Inflammatory macrophage treated with lipopolysaccharide for 4 hours (primary cell): ENCODE measurements around the gene CFAP20.
"Not testable (repeated sequence)": the region's sequence is repeated elsewhere in the genome, so short reads cannot be mapped to it uniquely, and the experiment has no call there.

Source experiments
- DNase-seq: peaks from one replicate; pipeline ENCODE4 v3.0.0-alpha.2; 2020

CFAP20 gene

DNA sequence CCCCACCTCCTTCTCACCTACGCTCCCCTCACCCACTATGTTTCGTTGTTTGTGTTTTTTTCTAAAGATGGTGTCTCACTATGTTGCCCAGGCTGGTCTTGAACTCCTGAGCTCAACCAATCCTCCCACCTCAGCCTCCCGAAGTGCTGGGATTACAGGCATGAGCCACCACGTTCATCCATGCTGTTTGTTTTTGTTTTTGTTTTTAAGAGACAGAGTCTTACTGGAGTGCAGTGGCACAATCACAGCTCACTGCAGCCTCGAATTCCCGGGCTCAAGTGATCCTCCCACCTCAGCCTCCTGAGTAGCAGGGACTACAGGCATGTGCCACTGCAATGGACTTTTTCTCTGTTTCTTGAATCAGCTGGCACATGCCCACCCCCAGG, 33.6 kb downstream of the CFAP20 start:
- DNase-seq: not testable (repeated sequence)

DNA sequence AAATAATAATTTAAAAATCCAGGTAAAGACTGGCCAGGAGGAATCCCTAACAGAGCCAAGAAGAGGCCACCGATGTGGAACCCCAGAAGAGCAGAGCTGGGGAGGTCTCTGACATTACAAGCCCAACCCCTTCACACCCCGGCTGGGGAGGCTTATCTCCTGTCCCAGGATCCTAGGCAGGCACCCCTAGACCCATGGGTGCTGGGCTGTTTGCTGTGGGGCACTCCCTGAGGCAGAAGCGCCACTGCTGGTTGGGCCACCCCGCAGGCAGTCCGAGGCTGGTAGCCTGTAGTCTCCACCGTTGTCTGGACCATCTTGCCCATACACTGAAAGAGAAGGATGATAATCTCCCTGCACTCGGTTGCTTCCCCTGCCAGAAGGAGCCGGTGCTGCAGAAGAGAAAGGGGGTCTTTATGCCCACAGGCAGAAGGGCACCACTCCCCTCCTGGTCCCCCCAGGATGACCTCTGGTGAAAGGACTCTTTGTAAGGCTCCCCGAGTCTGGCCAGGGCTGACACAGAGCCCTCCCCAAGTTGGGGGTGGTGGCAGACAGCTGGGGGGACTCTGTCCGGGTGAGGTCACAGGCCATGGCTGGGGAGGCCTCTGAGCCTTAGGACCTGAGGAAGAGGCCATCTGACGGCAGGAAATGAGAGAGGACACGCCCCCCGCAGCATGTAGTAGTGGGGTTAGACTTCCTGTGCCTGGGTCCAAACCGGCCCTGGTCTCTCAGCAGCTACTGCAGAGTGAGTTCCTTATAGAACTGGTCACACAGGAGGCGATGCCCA, 34.2 kb downstream of the CFAP20 start:
- DNase-seq: no peak

DNA sequence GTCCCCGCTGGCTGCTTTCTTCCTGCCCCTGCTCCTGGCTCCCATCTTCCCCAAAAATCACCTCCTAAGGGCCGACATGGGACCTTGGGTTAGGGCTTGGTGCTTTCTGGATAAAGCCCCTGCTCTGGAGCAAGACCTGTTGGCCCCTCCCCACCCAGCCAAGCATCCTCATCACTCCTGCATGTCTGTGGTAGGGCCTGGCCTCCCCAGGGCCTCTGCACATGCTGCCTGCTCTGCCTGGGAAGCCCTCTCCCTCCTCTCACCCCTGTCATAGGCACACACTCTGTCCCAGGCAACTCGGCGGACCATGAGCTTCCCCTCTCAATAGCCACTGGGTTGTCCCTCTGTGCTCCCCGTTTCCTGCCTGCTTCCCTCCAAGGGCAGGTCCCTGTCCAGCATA, 35.2 kb downstream of the CFAP20 start:
- no peak for DNase-seq

DNA sequence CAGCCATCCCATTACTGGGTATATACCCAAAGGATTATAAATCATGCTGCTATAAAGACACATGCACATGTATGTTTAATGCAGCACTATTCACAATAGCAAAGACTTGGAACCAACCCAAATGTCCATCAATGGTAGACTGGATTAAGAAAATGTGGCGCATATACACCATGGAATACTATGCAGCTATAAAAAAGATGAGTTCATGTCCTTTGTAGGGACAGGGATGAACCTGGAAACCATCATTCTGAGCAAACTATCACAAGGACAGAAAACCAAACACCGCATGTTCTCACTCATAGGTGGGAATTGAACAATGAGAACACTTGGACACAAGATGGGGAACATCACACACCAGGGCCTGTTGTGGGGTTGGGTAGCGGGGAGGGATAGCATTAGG, 38.8 kb downstream of the CFAP20 start:
- not testable (repeated sequence) for DNase-seq

DNA sequence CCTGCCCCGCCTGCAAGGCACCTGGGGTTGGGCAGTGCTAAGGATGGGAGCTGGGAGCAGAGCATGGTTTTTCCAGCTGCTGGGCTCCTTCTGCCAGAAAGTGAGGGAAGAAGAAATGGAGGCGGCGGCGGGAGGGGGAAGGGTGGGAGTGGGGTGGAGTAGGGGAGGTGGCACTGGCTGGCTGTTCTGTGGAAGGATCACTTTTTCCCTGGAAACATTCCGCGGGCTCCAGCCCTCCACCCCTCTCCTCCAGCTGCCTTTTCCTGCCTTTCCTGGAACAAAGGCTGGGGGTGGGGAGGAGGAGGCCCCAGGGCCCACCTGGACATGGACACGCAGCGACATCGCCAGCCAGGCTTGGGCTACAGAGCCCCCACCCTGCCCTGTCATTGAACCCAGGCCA, 41.1 kb downstream of the CFAP20 start:
- DNase-seq: no peak

DNA sequence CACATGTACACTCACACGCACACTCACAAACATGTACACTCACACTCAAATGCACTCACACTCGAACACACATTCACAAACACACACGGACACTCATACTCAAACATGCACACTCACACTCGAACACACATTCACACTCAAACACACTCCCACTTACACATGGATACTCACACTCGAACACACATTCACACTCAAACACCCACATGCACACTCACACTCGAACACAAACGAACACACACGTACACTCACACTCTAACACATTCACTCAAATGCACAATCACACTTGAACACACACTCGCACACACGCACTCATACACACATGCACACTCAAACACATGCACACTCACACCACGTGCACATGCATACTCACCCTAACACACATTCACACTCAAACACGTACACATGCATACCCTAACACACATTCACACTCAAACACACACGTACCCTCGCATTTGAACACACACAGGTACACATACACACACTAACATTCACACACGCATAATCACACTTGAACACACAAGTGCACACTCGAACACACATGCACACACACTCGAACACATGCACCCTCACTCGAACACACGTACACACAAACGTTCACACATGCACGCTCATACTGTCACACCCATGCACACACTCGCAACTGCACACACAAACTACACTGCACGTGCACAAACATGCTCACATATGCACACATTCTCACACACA, 41.8 kb downstream of the CFAP20 start:
- DNase-seq: no peak

DNA sequence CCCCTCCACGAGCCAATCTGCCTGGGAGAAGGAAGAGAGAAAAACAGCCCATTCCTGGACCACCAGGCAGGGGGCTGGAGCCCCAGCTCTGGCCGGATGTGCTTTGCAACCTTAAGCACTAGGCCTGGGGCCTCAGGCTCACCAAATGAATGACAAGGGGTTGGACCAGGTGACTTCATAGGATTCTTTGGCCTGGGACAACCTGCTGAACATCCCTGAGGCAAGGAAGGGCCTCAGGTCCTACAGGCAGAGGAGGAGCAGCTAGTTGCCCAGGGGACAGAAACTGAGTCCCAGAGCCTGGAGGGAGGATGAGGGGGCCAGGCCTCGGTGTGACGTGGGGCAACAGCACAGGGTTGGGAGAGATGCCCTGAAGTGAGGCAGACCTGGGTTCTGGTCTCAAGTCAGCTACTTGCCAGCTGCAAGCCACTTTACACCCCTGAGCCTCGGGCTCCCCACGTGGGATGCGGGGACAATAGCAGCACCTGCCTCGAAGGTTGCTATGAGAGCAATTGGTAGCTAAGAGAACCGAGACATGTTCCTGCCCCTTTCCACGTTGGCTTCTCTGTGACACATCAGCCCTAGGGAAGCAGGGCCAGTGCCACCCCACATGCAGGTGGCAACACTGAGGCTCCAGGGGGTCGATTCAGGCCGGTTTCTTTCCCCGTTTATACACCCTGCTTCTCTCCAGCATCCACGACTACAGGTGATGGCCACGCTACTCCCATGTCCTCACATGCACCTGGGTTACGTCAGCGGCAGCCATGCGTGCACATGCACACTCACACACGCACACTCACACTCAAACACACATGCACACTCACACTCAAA, 42.6 kb downstream of the CFAP20 start:
- no peak for DNase-seq

DNA sequence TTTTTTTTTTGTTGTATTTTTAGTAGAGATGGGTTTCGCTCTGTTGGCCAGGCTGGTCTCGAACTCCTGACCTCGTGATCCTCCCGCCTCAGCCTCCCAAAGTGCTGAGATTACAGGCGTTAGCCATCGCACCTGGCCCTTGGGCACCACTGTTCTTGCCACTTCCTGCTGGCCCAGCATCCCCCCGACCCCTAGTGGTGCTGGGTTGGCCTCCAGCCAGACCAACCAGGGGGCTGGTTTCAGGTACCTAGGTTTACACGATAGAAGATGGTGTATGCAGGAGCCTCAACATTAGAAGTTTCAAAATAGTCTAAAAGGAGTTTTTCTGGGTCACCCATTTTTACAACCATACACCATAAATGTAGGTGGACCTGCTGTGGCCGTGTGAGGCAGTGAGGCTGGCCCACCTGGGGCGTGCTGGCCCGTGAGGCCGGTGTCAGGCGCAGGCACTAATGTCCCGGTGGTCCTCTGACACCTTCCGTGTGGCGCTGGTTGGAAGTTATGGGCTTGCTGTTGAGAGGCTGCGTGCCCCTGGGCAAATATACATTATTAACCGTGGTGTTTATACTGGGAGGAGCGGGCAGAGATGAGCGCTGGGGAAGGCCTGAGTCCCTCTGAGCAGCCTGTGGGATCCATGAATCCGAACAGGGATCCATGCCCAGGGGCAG, 43.5 kb downstream of the CFAP20 start:
- no peak for DNase-seq

DNA sequence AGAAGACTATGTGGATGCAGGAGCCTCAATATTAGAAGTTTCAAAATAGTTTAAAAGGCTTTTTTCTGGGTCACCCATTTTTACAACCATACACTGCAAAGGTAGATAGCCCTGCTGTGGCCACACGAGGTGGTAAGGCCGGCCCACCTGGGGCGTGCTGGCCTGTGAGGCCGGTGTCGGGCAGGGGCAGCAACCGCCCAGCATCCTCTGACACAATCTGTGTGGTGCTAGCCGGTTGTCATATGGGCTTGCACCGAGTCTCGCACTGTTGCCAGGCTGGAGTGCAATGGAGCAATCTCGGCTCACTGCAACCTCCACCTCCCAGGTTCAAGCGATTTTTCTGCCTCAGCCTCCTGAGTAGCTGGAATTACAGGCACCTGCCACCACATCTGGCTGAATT, 44.0 kb downstream of the CFAP20 start:
- DNase-seq: no peak

DNA sequence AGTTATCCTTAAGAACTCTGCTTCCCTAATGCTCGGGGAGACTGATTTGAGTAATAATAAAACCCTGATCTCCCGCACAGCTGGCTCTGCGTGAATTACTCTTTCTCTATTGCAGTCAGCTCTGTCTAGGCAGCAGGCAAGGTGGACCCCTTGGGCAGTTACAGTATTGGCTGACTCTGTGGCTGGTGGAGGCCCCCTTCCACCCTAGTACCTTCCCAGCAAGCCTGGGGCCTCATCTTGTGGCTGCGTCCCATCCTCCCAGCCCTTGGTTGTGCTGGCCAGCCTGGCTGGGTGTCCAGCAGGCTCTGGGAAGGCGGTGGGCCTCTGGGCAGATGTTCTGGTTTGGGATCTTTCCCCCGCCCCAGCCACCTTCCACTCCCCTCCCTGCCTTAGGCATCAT, 44.5 kb downstream of the CFAP20 start:
- no peak for DNase-seq

DNA sequence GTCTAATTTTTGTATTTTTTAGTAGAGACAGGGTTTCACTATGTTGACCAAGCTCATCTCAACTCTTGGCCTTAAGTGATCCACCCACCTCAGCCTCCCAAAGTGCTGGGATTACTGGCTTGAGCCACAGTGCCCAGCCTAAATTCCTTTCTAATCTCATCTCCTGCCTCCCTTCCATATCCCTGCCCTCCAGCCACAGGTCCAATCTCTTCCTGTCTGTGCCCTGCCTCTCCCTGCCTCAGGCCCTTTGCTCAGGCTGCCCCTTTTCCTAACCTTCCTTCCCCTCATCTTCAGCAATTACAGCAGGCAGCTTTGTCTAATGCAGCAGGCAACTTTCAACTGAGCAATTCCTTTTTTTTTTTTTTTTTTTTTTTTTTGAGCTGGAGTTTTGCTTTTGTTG, 46.8 kb downstream of the CFAP20 start:
- DNase-seq: no peak

DNA sequence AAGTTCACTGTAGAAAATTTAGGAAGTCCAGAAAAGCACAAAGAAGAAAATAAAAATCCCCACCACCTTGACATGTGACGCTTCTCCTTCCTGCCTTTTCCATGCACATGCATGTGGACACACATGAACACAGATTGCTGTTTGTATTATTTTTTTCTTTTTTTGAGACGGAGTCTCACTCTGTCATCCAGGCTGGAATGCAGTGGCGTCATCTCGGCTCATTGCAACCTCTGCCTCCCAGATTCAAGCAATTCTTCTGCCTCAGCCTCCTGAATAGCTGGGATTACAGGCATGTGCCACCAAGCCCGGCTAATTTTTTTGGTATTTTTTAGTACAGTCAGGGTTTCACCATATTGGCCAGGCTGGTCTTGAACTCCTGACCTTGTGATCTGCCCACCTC, 48.5 kb downstream of the CFAP20 start:
- not testable (repeated sequence) for DNase-seq

DNA sequence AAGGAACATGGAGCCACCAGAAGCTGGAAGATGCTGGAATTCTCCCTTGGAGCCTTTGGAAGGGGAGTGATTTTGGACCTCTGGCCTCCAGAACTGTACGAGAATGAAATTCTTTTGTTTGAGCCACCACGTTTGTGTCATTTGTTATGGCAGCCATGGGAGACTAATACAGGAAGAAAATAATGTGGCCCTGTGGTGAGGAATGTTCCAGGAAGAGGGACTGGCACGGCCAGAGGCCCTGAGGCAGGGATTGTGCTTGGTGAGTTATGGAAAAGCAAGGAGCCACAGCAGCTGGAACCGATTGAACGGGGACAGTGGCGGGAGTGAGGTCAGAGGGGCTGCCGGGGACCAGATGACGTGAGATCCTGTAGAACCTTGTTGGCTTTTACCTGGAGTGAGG, 51.4 kb downstream of the CFAP20 start:
- DNase-seq: no peak

DNA sequence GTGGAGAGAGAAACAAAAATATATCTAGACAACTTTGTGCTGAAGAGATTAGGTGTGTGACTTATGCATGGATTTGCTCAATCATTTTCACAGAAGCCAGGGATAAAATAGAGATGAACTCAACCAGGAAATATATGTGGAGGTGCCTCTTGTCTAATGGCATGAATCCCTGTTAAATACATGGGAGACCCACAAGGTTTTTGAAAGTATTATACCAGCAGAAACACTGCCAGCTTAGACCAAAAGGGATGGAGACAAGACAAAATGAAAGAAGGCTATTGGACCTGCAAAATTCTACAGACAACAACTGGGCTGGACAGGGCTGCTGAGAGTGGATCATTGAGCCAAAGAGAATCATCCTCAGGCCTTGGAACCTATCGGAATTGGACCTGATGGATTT, 52.7 kb downstream of the CFAP20 start:
- no peak for DNase-seq

DNA sequence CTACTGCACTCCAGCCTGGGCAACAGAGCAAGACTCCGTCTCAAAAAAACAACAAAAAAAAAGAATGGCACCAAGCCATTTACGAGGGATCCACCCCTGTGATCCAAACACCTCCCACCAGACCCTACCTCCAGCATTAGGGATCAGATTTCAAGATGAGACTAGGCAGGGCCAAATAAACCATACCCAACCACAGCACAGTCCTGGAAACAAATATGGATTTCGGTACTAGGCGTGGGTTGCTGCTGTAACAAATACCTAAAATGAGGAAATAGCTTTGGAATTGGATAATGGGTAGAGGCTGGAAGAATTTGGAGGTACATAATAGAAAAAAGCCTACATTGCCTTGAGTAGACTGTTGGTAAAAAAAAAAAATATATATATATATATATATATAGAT, 54.5 kb downstream of the CFAP20 start:
- no peak for DNase-seq

DNA sequence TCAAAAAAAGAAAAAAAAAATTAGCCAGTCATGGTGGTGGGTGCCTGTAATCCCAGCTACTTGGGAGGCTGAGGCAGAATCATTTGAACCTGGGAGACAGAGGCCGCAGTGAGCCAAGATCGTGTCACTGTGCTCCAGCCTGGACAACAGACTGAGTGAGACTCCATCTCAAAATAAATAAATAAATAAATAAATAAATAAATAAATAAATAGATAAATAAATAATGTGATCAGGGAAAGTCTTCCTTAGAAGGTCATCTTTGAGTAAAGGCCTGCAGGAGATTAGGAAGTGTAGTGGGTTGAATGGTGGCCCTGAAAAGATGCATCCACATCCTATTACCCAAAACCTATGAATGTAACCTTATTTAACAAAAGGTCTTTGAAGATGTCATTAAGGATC, 56.1 kb downstream of the CFAP20 start:
- not testable (repeated sequence) for DNase-seq

DNA sequence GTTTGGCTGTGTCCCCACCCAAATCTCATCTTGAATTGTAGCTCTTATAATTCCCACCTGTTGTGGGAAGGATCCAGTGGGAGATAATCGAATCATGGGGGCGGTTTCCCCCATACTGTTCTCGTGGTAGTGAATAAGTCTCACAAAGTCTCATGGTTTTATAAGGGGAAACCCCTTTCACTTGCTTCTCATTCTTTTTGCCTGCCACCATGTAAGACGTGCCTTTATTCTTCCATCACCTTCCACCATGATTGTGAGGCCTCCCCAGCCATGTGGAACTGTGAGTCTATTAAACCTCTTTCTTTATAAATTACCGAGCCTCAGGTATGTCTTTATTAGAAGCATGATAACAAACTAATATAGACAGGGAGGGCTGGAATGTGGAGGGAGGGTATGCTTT, 57.0 kb downstream of the CFAP20 start:
- DNase-seq: not testable (repeated sequence)

DNA sequence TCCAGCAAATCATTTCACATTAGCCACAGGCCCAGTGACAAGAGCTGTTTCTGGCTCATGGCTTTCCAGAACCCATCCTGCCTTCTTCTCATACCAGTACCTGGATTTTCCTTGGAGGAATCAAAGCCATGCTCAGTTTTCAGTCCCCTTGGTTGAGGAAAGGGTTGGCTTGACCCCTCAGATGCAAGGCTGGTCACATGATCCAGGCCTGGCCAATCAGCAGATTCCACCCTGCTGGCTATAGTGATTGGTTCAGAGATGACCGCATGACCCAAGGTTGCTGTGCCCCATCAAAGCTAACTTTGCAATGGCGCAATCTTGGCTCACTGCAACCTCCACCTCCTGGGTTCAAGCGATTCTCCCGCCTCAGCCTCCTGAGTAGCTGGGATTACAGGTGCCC, 58.6 kb downstream of the CFAP20 start:
- DNase-seq: no peak
